Activated naive CD8-positive, alpha-beta T cell treated with anti-CD3 and anti-CD28 coated beads, Interleukin-2, amount 10 ng/mL, durations not matched to agents 7 days and 5 days (primary cell): ENCODE measurements around the gene TPX2. TPM values are rescaled to one million over a fixed set of nuclear protein-coding genes. Genes with fewer than 3 reads are reported as not detected.

Source experiments
- ATAC-seq: fragments of 150-1000 bp; cut with Tn5 transposase; one replicate; pipeline ENCODE4 v1.10.0; 2021; ENCODE audit warnings: low read depth, moderate library complexity
- POLR2A ChIA-PET: fragments of 350-600 bp; sonication (Branson Sonifier 250); formaldehyde crosslinking; loops from one replicate; lab custom pipeline; 2021; ENCODE audit warnings: antibody characterized with exemption; lab: Charles Lee
- DNase-seq: peaks from one replicate; pipeline ENCODE4 v3.0.0; 2021
- H3K27ac Mint-ChIP-seq: one replicate; pipeline ENCODE4 v1.8.0; 2022; ENCODE audit warnings: mild to moderate bottlenecking, mixed read lengths
- H3K27me3 Mint-ChIP-seq: one replicate; pipeline ENCODE4 v1.8.0; 2022; ENCODE audit warnings: mild to moderate bottlenecking, moderate library complexity, mixed read lengths
- H3K36me3 Mint-ChIP-seq: one replicate; pipeline ENCODE4 v1.8.0; 2021; ENCODE audit warnings: mild to moderate bottlenecking, mixed read lengths
- H3K4me1 Mint-ChIP-seq: one replicate; pipeline ENCODE4 v1.8.0; 2021; ENCODE audit warnings: mixed read lengths
- H3K4me3 Mint-ChIP-seq: one replicate; pipeline ENCODE4 v1.8.0; 2022; ENCODE audit warnings: mild to moderate bottlenecking, moderate library complexity, mixed read lengths
- H3K9me3 Mint-ChIP-seq: one replicate; pipeline ENCODE4 v1.8.0; 2021; ENCODE audit warnings: mixed read lengths
- total RNA-seq, 2 experiments: library from RNA; stranded (reverse); gene quantifications; one replicate each; pipeline ENCODE4 v1.2.3, GENCODE V29; 2021

TPX2 gene
- total RNA-seq, 2 experiments from 2014 or later, result 111 to 114 TPM

DNA sequence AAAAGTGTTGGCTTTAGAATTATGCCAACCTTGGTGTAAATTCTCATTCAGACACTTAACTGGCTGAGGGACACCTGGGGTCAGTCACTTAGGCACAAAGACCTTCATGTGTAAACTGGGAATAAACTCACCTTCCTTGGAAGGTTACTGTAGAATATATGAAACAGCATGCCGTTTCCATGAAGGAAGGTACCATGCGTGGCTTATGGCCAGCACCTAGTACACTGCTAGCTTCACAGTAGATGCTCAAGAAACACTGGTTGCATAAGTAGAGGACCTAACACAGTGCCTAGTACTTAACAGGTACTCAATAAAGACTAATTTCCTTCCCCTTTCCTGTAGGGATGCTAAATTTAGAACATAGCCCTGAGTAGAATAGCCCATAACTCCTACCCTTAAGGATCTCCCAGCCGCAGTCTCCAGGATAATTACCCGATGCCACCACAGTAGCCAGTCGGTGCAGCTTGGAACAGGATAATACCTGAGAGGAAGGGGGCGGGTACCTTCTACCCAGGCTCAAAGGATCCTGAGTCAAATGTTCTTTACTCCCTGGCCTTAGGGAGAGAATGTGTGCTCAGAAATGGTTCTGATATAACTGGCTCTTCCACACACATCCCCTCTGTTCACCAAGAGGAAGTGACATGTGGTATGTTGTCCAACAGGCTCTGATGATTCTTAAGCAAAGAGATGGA is 20.0 kb upstream of the TPX2 start:
- Mint-ChIP-seq H3K4me3 (peak overlapping the region; percentile 99), H3K9me3 (no peaks in the 10 kb centered on the region), H3K27me3 (no peaks in the 10 kb centered on the region), H3K36me3 (peaks cover 66% of the 10 kb centered on the region), H3K4me1 (peaks cover 60% of the 10 kb centered on the region), H3K27ac (peak overlapping the region; percentile 65)
- DNase-seq (no peak), ATAC-seq (no peak)
- POLR2A ChIA-PET, result interaction anchor here (0.5 to 8.1 kb wide), 6 partner anchors 11 to 58 kb away, joined by 4 to 149 read pairs (median 10); no protein-coding TSS in a partner anchor

DNA sequence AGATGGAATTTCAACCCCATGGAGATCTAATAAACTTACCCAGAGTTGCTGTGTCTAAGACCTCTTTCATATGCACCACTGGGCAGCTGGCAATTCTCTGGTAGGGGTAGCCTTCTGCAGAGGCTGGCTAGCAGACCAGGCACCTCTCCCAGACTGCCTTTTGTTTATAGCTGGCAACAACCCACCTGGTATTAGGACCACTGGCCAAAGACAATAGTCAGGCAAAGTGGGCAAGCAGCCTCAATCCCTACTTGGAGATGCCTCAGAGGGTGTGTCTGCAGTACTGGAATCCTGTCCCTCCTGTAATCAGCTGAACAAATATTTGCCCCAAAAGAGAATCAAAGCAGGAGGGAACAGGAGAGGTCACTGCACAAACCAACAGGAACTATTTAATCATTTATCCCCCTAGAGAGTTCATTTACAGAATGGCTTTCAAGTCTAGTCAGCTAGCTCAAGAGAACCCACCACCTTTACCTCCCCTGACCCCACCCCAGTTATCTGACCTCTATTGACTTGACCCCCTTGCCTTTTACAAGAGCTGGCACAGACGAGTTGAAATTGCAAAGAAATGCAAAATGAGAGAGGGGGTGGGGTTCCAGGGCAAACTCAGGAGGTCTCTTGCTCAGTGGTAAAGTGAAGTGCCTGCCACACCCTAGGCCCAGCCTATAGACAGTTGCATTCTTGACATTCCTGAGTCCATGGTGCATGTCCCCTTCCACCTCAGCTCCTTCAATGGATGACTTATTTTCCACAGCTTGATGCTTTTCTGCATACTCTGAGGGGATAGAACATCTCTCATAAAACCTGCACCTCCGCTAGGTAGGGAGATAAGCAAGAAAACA is 19.2 kb upstream of the TPX2 start:
- POLR2A ChIA-PET, result interaction anchor here (1.1 to 8.1 kb wide), 6 partner anchors 12 to 59 kb away, joined by 4 to 149 read pairs (median 8); no protein-coding TSS in a partner anchor
- H3K36me3 Mint-ChIP-seq, result peaks cover 59% of the 10 kb centered on the region
- no peaks in the 10 kb centered on the region for H3K27me3 Mint-ChIP-seq
- no peaks in the 10 kb centered on the region for H3K9me3 Mint-ChIP-seq
- DNase-seq (no peak), ATAC-seq (no peak)
- peak overlapping the region; percentile 65 for H3K27ac Mint-ChIP-seq
- H3K4me1 Mint-ChIP-seq, result peaks cover 54% of the 10 kb centered on the region
- H3K4me3 Mint-ChIP-seq, result peak overlapping the region; percentile 99

DNA sequence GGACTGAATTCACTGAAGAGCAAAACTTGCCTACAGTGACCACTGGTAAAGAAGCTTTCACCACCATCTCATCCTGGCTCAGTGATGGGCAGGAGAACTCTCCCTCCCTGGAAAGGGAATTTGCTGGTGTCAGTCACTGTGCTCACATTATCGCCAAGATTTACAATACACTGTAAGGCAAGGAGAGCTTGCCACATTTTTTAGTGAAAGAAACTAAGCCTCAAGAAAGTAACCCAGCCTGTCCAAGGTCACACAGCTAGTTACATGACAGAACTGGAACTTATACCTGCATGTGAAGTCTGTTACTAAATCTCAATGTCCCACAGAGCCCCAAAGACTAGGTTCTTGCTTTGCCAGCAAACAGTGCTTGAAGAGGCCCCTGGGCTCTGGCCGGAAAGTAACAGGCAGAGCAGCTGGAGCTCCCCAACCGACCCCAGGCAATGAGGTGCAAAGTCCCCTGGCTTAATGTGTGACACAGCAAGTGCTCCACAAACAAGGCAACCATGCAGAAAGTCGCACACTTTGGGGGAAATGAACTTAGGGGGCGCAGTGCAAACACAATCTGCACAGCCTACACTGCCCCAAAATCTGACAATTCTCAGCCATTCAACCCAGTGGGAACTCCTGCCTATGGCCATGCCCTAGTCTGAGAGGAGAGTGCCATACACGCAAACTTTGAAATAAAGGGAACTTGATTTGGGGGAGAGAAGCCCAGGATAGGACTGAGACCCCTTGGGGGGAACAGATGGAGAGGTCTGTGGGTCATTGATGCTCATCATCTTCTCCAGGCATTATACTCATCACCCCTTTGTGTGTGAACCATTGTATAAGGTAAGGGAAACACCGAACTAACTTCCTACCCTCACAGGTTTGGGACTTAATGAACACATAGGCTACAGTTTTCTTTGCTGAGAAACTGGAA is 18.3 kb upstream of the TPX2 start:
- Mint-ChIP-seq H3K4me3 (peak overlapping the region; percentile 99), H3K36me3 (peaks cover 52% of the 10 kb centered on the region), H3K9me3 (no peaks in the 10 kb centered on the region), H3K27ac (peak overlapping the region; percentile 91), H3K27me3 (no peaks in the 10 kb centered on the region), H3K4me1 (peaks cover 50% of the 10 kb centered on the region)
- ATAC-seq, result peak; percentile 4
- POLR2A ChIA-PET, result interaction anchor here (1.1 to 8.1 kb wide), 8 partner anchors 12 to 60 kb away, joined by 4 to 149 read pairs (median 9); no protein-coding TSS in a partner anchor
- DNase-seq, result peak; percentile 55

DNA sequence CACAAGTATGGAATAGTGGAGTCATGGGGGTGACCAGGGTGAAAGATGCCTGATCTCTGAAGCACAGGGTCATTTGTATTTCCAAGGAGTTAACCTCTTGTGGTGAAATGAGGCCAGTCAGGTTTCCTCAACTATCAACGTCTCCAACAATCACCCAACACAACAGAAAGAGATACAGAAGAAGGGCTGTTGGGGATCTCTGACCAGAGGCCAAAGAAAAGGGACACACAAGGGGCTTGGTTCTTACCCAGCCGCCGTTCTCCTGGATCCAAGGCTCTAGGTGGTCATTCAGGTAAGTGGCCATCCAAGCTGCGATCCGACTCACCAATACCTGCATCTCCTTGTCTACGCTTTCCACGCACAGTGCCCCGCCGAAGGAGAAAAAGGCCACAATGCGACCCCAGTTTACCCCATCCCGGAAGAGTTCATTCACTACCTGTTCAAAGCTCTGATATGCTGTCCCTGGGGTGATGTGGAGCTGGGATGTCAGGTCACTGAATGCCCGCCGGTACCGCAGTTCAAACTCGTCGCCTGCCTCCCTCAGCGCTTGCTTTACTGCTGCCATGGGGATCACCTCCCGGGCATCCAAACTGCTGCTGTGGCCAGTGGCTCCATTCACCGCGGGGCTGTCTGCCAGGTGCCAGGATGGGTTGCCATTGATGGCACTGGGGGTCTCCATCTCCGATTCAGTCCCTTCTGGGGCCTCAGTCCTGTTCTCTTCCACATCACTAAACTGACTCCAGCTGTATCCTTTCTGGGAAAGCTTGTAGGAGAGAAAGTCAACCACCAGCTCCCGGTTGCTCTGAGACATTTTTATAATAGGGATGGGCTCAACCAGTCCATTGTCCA is 17.5 kb upstream of the TPX2 start:
- Mint-ChIP-seq H3K4me3 (peak overlapping the region; percentile 99), H3K36me3 (peaks cover 45% of the 10 kb centered on the region), H3K27ac (peak overlapping the region; percentile 91), H3K27me3 (no peaks in the 10 kb centered on the region), H3K4me1 (peaks cover 41% of the 10 kb centered on the region), H3K9me3 (no peaks in the 10 kb centered on the region)
- ATAC-seq (no peak), DNase-seq (peak; percentile 49)
- POLR2A ChIA-PET, result interaction anchor here (1.1 to 8.1 kb wide), 10 partner anchors 9 to 159 kb away, joined by 3 to 149 read pairs (median 6); no protein-coding TSS in a partner anchor

DNA sequence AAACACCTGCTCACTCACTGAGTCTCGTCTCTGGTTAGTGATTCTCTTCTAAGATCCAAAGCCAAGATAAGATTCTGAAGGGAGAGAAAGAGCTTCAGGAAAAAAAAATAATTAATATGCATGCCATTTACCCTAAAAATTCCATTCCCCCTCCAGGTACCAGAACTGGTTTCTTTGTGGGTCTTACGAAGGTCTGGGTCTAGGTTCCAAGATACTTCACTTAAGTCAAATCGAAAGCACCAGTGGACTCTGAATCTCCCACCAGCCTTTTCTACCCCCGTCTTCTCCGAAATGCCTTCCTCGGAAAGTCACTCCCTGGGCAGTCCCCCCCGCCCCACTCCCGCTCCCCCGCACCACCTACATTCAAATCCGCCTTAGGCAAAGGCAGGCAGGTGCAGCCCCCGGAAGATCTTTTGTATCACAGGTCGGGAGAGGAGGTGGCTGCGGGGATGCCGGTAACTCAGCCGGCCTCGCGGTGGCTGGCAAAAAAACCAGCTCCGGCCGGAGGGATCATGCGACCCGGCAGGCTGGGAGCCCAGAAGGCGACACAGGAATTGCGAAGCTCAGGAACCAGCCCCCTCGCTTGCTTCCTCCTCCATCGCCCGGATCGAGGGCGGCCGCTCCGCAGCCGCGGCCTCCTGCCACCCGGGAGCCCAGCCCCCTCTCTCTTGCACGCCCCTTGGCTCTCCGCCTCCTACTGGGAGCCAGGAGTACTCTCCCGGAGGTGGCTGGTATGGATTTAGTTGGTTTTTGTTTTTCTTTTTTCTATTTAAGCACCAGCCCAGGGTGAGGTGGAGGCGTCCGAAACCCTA is 16.6 kb upstream of the TPX2 start, which contains the start of gene BCL2L1:
Gene BCL2L1 (minus strand): TSS at position 612 of the 812 bp plus-strand sequence. CDS start 650 bp downstream, outside the sequence.
- peaks cover 34% of the 10 kb centered on the region for H3K4me1 Mint-ChIP-seq
- POLR2A ChIA-PET, result interaction anchor here (1.0 to 8.1 kb wide), 22 partner anchors 10 to 160 kb away, joined by 3 to 149 read pairs (median 6); partner anchors contain the start of gene TPX2
- H3K27ac Mint-ChIP-seq, result peak within 1 kb of the TSS; percentile 91
- peaks cover 38% of the 10 kb centered on the region for H3K36me3 Mint-ChIP-seq
- ATAC-seq, result peak; percentile 24
- peak; percentile 75 for DNase-seq
- no peaks in the 10 kb centered on the region for H3K9me3 Mint-ChIP-seq
- H3K4me3 Mint-ChIP-seq, result peak within 1 kb of the TSS; percentile 99
- H3K27me3 Mint-ChIP-seq, result peaks cover under 1% of the 10 kb centered on the region

DNA sequence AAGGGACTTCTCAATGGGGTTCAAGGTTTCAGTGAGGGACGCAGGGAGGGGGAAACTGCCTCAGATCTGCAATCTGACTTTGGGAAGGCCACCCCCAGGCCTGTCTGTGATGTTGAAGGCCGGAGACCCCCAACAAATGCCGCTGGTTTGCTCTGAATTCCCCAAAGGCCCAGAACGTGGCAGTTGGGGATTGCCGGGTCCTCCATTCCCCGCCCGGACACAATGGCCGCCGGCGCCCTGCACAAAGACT is 16.1 kb upstream of the TPX2 start:
- POLR2A ChIA-PET, result interaction anchor here (1.0 to 8.1 kb wide), 20 partner anchors 10 to 554 kb away, joined by 3 to 149 read pairs (median 6); partner anchors contain the start of genes KIF3B and TPX2
- no peaks in the 10 kb centered on the region for H3K9me3 Mint-ChIP-seq
- ATAC-seq (no peak), DNase-seq (no peak)
- peaks cover 33% of the 10 kb centered on the region for H3K36me3 Mint-ChIP-seq
- peak overlapping the region; percentile 99 for H3K4me3 Mint-ChIP-seq
- peaks cover 30% of the 10 kb centered on the region for H3K4me1 Mint-ChIP-seq
- peaks cover 2% of the 10 kb centered on the region for H3K27me3 Mint-ChIP-seq
- peak overlapping the region; percentile 91 for H3K27ac Mint-ChIP-seq

DNA sequence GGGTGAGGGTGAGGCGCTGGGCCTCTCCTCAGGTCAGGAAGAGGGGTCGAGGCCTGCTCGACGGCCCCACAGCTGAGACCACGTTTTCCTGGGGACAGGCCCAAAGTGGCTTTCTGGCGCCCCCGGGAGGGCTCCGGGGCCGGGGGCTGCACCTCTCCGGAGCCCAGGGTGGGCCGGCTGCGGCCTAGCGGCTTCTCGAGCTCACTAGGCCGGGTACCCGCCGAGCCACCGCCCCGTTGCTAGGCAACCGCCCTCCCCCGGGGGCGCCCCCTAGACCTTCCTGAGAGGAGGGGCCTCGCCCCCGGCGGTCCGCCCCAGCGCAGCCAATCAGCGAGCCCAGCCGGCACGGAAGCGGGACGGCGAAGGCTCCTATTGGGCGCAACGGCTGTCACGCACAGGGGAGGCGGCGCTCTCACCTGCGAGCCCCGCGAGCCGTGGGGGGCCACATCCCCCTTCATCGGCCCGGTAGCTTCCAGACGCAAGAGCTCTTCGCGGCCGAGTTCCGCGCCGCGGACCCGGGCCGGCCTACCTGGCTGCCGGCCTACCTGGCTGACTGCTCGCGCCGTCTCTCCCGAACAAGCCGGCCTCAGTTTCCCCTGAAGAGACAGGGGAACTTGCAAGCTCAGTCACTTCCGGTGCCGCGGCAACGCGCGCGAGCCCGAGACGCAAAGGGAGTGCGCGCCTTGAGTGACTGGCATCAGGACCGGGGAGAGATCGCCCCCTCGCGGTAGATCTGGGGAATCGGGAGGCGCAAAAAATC is 15.6 kb upstream of the TPX2 start:
- peak overlapping the region; percentile 99 for H3K4me3 Mint-ChIP-seq
- DNase-seq (peak; percentile 99), ATAC-seq (peak; percentile 90)
- peak overlapping the region; percentile 91 for H3K27ac Mint-ChIP-seq
- H3K4me1 Mint-ChIP-seq, result peaks cover 29% of the 10 kb centered on the region
- peaks cover 2% of the 10 kb centered on the region for H3K27me3 Mint-ChIP-seq
- H3K36me3 Mint-ChIP-seq, result peaks cover 32% of the 10 kb centered on the region
- POLR2A ChIA-PET, result interaction anchor here (0.6 to 8.1 kb wide), 23 partner anchors 10 to 554 kb away, joined by 3 to 149 read pairs (median 4); partner anchors contain the start of genes KIF3B and TPX2
- no peaks in the 10 kb centered on the region for H3K9me3 Mint-ChIP-seq

DNA sequence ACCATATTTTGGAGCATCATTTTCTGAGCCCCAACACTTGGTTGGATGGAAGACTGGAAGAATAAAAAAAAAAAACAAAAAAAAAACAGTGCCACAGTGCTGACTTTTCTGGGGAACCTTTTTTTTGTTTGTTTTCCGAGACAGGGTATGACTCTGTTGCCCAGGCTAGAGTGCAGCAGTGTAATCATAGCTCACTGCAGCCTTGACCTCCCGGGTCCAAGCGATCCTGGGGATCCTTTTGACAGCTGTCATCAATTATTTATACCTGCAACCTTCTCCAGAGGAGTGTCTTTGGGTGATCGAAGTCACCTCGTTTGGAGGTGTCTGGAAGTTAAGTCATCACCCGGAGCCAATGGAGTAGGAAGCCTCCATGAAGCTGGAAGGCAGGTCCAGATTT is 7.8 kb upstream of the TPX2 start:
- Mint-ChIP-seq H3K4me3 (no peak overlapping the region), H3K4me1 (peaks cover 2% of the 10 kb centered on the region), H3K9me3 (no peaks in the 10 kb centered on the region), H3K36me3 (no peaks in the 10 kb centered on the region), H3K27me3 (peaks cover 12% of the 10 kb centered on the region), H3K27ac (no peak overlapping the region)
- DNase-seq, result no peak
- POLR2A ChIA-PET, result no interaction called here
- ATAC-seq, result no peak

DNA sequence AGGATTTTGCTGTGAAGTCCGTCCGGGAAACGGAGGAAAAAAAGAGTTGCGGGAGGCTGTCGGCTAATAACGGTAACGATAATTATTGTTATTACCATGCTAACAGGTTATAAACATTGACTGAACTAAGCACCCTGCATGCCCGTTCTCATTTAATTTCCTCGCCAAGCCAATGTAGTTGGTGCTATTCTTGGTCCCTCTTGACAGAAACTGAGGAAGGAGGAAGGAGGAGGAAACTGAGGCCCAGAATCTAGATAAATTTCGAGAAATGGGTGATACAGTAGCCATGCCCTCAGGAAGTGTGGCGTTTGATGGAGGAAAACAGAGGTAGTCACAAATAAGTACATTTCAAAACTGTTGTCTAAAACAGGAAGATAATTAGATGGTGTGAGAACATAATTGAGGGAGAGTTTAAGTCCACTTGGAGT is 474 bp downstream of the TPX2 start:
- ATAC-seq (no peak), DNase-seq (no peak)
- peaks cover 6% of the 10 kb centered on the region for H3K27me3 Mint-ChIP-seq
- no peak overlapping the region for H3K4me3 Mint-ChIP-seq
- no peaks in the 10 kb centered on the region for H3K9me3 Mint-ChIP-seq
- peaks cover 6% of the 10 kb centered on the region for H3K36me3 Mint-ChIP-seq
- H3K4me1 Mint-ChIP-seq, result peaks cover 6% of the 10 kb centered on the region
- POLR2A ChIA-PET, result interaction anchor here (0.6 to 3.1 kb wide), 4 partner anchors 16 to 177 kb away, joined by 3 to 14 read pairs (median 3); partner anchors contain the start of gene BCL2L1
- no peak overlapping the region for H3K27ac Mint-ChIP-seq

DNA sequence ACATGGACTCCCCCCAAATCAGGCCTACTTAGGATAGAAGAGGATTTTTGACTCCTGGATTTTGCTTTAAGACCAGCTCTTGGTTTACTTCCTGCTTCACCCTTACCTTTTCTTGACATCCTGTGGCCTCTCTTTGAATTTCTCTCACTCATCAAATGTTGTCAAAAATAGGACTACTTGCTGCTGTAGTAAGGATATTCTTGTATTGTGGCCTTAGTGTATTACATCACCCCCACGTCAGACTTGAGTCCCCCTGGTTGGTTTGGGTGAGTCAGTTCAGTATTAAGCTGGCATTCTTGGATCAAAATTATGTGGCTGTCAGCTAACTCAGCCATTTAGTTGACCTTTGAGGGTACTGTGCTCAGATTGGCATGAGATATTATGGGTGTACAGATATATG is 1.1 kb downstream of the TPX2 start:
- POLR2A ChIA-PET, result interaction anchor here (0.6 to 3.1 kb wide), 5 partner anchors 12 to 167 kb away, joined by 3 to 14 read pairs (median 4); partner anchors contain the start of gene BCL2L1
- DNase-seq (no peak), ATAC-seq (peak; percentile 34)
- peaks cover 7% of the 10 kb centered on the region for H3K4me1 Mint-ChIP-seq
- H3K27ac Mint-ChIP-seq, result no peak overlapping the region
- H3K4me3 Mint-ChIP-seq, result no peak overlapping the region
- peaks cover 8% of the 10 kb centered on the region for H3K36me3 Mint-ChIP-seq
- H3K9me3 Mint-ChIP-seq, result no peaks in the 10 kb centered on the region
- H3K27me3 Mint-ChIP-seq, result peaks cover 2% of the 10 kb centered on the region
